HG02763 (cell line): Measurements from ENCODE around the gene POLR2C.
"Not testable (repeated sequence)": the region's sequence is repeated elsewhere in the genome, so short reads cannot be mapped to it uniquely, and the experiment has no call there.

Experiments used
- ATAC-seq: cut with Tn5 transposase; IDR thresholded peaks from one replicate; pipeline ENCODE4 v1.9.1; 2021; ENCODE audit warnings: mild to moderate bottlenecking, moderate library complexity; ENCODE audit not compliant: unreplicated experiment

Gene POLR2C

DNA sequence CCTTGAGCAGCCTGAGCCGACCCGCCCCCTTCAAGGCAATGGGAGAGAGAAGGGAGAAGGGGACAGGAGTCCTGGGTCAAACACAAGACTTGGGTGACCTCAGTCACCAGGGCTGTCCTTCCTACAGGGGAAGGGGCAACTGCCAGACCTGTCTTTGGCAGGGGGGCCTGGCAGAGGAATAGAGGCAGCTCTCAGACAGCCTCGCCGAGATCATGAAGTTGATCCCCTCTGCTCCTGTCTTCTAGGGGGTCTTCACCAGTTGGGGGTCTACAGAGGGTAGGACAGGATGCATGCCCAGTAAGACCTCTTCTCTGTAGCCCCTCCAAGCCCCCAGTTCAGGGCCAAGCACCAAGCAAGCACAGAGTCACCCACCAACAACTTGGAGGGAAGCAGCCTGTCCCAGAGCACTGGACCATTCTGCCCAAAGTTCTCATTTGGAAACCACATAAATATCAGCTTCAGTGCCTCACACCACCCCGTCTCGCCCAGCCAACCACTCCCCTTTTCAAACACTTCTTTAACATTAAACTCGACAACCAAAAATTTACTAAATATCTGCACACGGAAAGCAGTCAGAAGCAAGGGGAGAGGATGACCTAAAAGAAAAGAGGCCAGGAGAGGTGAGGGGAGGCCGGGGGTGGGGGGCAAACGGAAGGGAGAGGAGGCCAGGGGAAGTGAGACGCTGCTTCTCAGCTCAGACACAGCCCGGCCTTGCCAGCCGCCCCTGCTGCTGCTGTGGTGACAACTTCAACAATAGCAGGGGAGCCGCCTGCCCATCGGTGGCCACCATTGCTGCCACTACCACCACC, 16.1 kb downstream of the POLR2C start:
- no peak for ATAC-seq

DNA sequence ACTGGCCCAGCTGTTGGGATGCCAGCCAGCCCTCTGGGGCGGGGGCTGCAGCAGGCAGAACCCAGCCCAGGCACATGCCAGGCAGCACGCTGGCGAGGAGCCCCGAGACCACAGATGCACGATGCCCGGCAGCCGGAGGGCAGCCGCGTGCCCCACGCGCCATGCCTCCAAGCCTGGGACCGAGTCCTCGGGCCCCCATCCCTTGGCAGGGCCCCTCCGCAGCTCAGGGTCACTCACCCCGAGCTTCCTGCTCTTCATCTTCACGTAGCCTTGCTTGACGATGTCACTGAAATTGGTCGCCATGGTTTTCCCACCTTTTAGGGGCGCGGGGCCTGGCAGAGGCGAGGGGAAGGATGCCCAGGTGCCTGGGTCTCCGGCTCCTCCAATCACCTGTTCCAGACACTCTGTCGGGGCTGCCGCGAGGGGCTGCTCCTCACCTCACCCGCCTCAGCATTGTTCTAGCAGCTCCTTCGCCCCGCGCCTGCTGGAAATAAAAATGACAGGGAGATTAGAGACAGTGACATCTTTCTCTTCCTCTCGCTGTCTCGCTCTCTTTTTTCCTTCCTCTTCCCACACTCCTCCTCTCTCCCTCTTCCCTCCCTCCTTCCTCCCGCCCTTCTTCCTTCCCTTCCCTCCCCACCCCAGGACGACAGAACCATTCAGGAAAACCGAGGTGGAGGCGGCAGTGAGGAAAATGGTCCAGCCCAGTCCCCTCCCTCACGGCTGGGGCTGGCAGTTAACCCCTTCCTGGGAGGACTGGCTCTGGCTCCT, 16.9 kb downstream of the POLR2C start:
- ATAC-seq = no peak

- ATAC-seq = no peak
These were observed 17.7 kb downstream of the POLR2C start for GRCh38 chr16:57479976-57480753.

- ATAC-seq = no peak
These were observed 18.3 kb downstream of the POLR2C start for GRCh38 chr16:57480754-57481230.

- no peak for ATAC-seq
These were observed 18.9 kb downstream of the POLR2C start for GRCh38 chr16:57481421-57481820.

GRCh38 chr16:57482845-57483545, 20.5 kb downstream of the POLR2C start:
- ATAC-seq = no peak

GRCh38 chr16:57483725-57484514, 21.4 kb downstream of the POLR2C start:
- ATAC-seq = no peak

DNA sequence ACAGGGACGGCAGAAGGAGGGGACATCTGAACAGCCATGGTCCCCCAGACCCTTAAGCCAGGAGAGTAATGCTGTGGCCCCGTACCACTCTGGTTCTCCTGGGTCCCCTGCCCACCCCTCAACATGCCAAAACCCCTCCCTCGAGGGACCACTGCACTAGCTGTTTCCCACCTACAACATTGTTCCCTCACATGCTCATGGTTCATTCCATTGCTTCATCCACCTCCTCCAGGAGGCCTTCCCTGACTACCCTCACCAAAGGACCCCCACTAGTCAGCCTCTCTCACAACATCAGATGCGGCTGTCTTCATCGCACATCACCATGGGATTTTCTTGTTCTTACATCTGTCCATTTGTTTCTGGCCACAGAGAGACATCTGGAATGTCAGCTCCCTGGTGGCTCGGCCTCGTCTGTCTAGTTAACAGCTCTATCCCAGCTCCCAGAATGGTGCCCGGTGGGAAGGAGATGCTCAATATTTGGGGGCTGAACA, 22.1 kb downstream of the POLR2C start:
- no peak for ATAC-seq

DNA sequence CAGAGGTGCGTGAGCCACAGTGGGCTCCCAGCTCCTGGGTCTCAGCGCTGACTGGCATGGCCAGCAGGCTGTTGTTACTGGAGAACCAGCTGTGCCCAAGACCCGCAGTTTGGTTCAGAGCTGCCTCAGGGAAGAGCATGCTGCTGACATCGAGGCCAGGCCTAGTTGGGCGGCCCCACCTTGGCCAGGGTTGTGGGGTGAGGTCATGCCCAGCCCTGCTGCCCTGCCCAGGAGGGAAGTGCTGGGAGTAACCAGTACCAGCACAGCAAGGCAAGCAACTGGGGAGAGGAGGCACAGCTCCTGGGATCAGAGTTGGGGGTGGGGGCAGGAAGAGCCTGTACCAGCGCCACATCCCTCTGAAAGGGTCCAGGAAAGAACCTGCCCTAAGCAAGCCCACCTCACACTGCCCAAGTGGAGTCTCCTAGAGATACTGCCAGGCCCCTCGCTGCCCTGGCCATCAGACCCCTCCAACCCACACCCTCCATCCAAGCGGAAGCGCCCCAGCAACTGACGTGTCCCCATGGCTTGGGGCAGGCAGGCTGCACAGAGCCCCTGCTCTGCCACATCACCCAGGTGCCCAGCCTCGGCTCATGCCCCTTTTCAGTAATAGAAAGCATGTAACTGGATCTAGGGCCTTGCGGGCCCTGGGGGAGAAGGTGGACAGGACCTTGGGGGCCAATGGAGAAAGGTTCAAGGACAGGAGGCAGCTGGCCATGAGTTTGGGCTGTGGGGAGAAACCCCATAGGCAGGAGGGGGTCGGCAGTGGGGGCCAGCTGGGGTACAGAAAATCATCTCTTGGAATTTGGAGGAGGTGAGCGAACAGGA, 22.8 kb downstream of the POLR2C start:
- no peak for ATAC-seq

GRCh38 chr16:57485916-57486857, 23.7 kb downstream of the POLR2C start, which contains the start of gene DOK4:
Gene DOK4 (minus strand): TSS chr16:57486493. CDS start chr16:57479507, 6,986 bp downstream.
- ATAC-seq = peak; percentile 88

- ATAC-seq = no peak
These were observed 24.7 kb downstream of the POLR2C start for GRCh38 chr16:57486858-57487834.

GRCh38 chr16:57489229-57489628, 26.8 kb downstream of the POLR2C start:
- ATAC-seq = no peak

DNA sequence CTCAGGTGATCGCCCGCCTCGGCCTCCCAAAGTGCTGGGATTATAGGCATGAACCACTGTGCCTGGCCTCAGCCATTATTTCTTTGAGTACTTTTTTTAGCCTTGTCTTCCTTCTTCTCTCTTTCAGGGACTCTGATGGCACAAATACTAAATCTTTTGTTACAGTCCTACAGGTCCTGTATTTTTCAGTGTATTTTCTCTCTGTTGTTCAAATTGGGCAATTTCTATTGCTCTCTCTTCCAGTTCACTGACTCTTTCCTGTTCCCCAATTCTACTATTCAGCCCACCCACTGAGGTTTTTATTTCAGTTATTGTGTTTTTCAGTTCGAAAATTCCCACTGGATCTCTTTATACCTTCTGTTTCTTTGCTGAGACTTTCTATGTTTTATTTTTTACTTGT, 31.3 kb downstream of the POLR2C start:
- no peak for ATAC-seq

GRCh38 chr16:57497121-57497520, 34.6 kb downstream of the POLR2C start:
- no peak for ATAC-seq

GRCh38 chr16:57498031-57498430, 35.6 kb downstream of the POLR2C start:
- ATAC-seq = no peak

GRCh38 chr16:57499941-57500340, 37.5 kb downstream of the POLR2C start:
- ATAC-seq = not testable (repeated sequence)
